ENCODE measurements around the gene AMOT. TPM values are rescaled to one million over a fixed set of nuclear protein-coding genes. Genes with fewer than 3 reads are reported as not detected.
"Not testable (repeated sequence)": the region's sequence is repeated elsewhere in the genome, so short reads cannot be mapped to it uniquely, and the experiment has no call there.

Gene AMOT
- 5.7 TPM for polyA plus RNA-seq (2012; ENCODE audit: missing spikeins)

DNA sequence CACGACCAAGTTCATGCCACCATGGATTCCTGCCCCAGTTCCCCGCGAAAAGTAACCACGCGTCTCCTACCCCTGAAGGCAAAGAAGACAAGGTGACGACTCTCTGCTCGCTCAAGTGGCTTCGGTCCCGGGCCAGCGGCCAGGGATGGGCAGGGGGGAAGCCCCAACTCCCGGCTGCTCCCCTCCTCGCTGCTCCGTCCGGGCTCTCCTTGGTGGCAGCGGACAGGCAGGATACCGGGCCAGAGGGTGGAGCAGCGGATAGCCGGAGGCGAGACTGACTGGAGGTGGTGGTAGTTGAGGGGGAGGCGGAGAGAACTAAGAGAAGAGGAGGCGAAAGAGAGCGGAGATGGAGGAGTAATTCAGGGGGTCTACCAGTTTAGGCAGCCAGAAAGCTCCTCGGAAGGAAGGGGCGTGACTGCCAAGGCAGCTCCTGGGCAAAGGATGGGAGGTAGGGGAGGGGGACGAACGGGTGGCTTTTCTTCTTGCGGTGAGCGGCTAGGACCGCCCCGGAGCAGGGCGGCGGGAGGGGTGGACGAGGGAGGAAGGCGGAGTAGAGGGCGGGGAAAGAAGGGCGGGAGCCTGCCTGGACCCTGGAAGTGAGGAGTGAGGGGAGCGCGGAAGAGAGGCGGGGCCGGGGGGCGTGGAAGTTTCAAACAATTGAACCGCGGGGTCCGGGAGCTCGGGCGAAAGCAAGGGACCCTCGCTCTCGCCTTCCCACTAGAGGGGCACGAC, at the start of gene AMOT:
Gene AMOT, minus strand, starts transcription at position 450 of the 732 bp plus-strand sequence. CDS start 17,705 bp downstream, outside the sequence.
- FAIRE-seq, result no peak
- TF ChIP-seq POLR2AphosphoS5 (IDR thresholded peaks at IDR 0.05; ENCODE audit: low read depth, low read length), result no peak
- no peak for TF ChIP-seq POLR2A (IDR thresholded peaks at IDR 0.05; ENCODE audit: low read depth, low read length)
- no peak for TF ChIP-seq TAF1 (IDR thresholded peaks at IDR 0.05; ENCODE audit: borderline replicate concordance, low read depth, low read length)
- DNase-seq (ENCODE audit: insufficient read length), result peak; percentile 37

DNA sequence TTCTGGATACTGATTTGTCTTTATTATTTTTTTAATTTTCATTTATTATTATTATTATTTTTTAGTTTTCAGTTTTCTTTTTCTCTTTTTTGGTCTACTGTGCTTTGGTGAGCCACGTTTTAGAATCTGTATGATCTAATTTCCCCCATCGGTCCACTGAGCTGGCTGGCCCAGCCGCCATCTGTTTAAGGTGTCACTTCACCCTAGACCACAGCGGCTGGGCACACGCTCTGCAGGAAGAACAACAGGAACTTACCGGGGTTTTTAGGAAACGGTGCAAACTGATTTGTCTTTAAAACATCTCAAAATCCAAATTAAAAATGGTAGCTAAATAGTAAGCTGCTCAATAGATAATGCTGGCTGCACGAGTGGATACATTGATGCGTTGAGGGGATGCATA, 48.8 kb upstream of the AMOT start:
- TF ChIP-seq POLR2AphosphoS5 (IDR thresholded peaks at IDR 0.05; ENCODE audit: low read depth, low read length) (no peak), POLR2A (IDR thresholded peaks at IDR 0.05; ENCODE audit: low read depth, low read length) (no peak), TAF1 (IDR thresholded peaks at IDR 0.05; ENCODE audit: borderline replicate concordance, low read depth, low read length) (no peak)
- no peak for DNase-seq (ENCODE audit: insufficient read length)
- FAIRE-seq, result no peak

DNA sequence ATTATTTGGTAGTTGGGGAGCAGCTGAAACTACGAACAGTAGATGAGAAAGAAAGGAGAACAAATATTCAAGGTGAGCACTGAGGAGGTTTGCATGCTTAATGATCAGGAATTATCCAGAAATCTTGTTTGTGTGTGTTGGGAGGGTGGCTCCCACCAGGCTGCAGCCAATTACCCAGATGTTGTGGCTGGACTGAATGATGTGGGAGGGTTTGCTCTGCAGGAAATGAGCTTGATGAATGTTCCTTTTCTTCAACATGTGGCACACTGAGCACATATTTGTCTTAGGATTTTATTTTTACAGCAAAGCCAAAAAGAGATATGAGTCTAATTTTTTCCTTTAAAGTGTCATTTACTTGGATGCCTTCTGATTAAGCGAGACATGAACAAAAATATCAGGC, 48.3 kb upstream of the AMOT start:
- no peak for TF ChIP-seq POLR2A (IDR thresholded peaks at IDR 0.05; ENCODE audit: low read depth, low read length)
- no peak for TF ChIP-seq TAF1 (IDR thresholded peaks at IDR 0.05; ENCODE audit: borderline replicate concordance, low read depth, low read length)
- TF ChIP-seq POLR2AphosphoS5 (IDR thresholded peaks at IDR 0.05; ENCODE audit: low read depth, low read length), result no peak
- peak; percentile 38 for FAIRE-seq
- no peak for DNase-seq (ENCODE audit: insufficient read length)

GRCh38 chrX:112877771-112878173, 37.1 kb upstream of the AMOT start:
- TF ChIP-seq POLR2AphosphoS5 (IDR thresholded peaks at IDR 0.05; ENCODE audit: low read depth, low read length) (no peak), TAF1 (IDR thresholded peaks at IDR 0.05; ENCODE audit: borderline replicate concordance, low read depth, low read length) (no peak), POLR2A (IDR thresholded peaks at IDR 0.05; ENCODE audit: low read depth, low read length) (no peak)
- no peak for FAIRE-seq
- DNase-seq (ENCODE audit: insufficient read length), result no peak

DNA sequence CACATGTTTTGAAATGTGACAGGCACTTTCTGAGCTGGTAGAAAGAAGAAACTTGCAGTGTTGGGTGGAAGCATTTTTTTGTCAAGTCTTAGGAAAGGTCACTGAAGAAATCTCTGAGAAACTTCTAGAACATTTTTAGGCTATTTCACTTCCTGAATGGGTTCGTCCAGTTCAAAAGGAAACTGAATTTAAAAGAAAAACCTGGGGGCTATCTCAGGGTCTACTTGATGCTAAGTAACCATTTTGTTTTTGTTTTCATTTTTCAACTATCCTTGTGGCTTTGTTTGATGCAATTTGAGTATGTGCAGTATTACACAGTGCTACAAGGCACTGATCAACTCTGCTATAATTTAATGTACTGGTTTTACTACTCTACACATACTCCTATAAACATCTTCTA, 34.0 kb upstream of the AMOT start:
- FAIRE-seq, result no peak
- no peak for TF ChIP-seq TAF1 (IDR thresholded peaks at IDR 0.05; ENCODE audit: borderline replicate concordance, low read depth, low read length)
- no peak for TF ChIP-seq POLR2A (IDR thresholded peaks at IDR 0.05; ENCODE audit: low read depth, low read length)
- TF ChIP-seq POLR2AphosphoS5 (IDR thresholded peaks at IDR 0.05; ENCODE audit: low read depth, low read length), result no peak
- DNase-seq (ENCODE audit: insufficient read length), result no peak

- FAIRE-seq, result no peak
- no peak for TF ChIP-seq POLR2AphosphoS5 (IDR thresholded peaks at IDR 0.05; ENCODE audit: low read depth, low read length)
- no peak for TF ChIP-seq POLR2A (IDR thresholded peaks at IDR 0.05; ENCODE audit: low read depth, low read length)
- no peak for TF ChIP-seq TAF1 (IDR thresholded peaks at IDR 0.05; ENCODE audit: borderline replicate concordance, low read depth, low read length)
- DNase-seq (ENCODE audit: insufficient read length), result no peak
Measured at GRCh38 chrX:112874175-112874574, 33.5 kb upstream of the AMOT start.

GRCh38 chrX:112868586-112868985, 28.0 kb upstream of the AMOT start:
- DNase-seq (ENCODE audit: insufficient read length) (no peak), FAIRE-seq (no peak)
- TF ChIP-seq POLR2A (IDR thresholded peaks at IDR 0.05; ENCODE audit: low read depth, low read length) (no peak), TAF1 (IDR thresholded peaks at IDR 0.05; ENCODE audit: borderline replicate concordance, low read depth, low read length) (no peak), POLR2AphosphoS5 (IDR thresholded peaks at IDR 0.05; ENCODE audit: low read depth, low read length) (no peak)

- no peak for TF ChIP-seq POLR2A (IDR thresholded peaks at IDR 0.05; ENCODE audit: low read depth, low read length)
- no peak for TF ChIP-seq TAF1 (IDR thresholded peaks at IDR 0.05; ENCODE audit: borderline replicate concordance, low read depth, low read length)
- TF ChIP-seq POLR2AphosphoS5 (IDR thresholded peaks at IDR 0.05; ENCODE audit: low read depth, low read length), result no peak
- FAIRE-seq, result no peak
- no peak for DNase-seq (ENCODE audit: insufficient read length)
Measured at GRCh38 chrX:112867570-112867969, 26.9 kb upstream of the AMOT start.

GRCh38 chrX:112866175-112866574, 25.5 kb upstream of the AMOT start:
- FAIRE-seq (no peak), DNase-seq (ENCODE audit: insufficient read length) (no peak)
- TF ChIP-seq TAF1 (IDR thresholded peaks at IDR 0.05; ENCODE audit: borderline replicate concordance, low read depth, low read length) (no peak), POLR2AphosphoS5 (IDR thresholded peaks at IDR 0.05; ENCODE audit: low read depth, low read length) (no peak), POLR2A (IDR thresholded peaks at IDR 0.05; ENCODE audit: low read depth, low read length) (no peak)

DNA sequence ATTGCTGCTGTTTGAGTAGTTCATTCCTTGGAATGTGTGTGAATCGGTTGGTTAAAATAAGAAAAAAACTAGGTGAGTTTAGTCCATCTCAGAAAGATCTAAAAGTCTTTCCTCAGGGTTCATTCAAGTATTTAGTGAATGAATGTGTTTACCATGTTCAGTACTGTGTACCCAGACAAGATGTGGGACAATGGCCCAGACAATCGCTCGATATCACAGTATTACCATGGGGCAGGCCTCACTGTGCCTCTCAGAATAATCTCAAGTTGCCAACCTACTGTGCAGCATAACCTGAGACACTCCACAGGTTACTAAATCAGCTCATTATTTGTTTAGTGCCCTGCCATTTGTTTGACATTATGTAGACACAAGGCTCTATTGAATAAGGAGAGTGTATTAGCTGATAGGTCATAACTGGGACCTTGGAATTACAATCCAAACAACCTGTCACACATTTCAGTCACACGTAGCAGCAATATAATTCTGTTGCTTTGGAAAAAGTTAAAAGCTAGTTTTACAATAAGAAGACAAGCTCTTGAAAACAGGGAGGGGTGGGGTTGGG, 24.9 kb upstream of the AMOT start:
- DNase-seq (ENCODE audit: insufficient read length), result no peak
- no peak for TF ChIP-seq TAF1 (IDR thresholded peaks at IDR 0.05; ENCODE audit: borderline replicate concordance, low read depth, low read length)
- no peak for TF ChIP-seq POLR2A (IDR thresholded peaks at IDR 0.05; ENCODE audit: low read depth, low read length)
- TF ChIP-seq POLR2AphosphoS5 (IDR thresholded peaks at IDR 0.05; ENCODE audit: low read depth, low read length), result no peak
- peak; percentile 38 for FAIRE-seq

- DNase-seq (ENCODE audit: insufficient read length) (no peak), FAIRE-seq (no peak)
Measured at GRCh38 chrX:112863850-112864249, 23.2 kb upstream of the AMOT start.

DNA sequence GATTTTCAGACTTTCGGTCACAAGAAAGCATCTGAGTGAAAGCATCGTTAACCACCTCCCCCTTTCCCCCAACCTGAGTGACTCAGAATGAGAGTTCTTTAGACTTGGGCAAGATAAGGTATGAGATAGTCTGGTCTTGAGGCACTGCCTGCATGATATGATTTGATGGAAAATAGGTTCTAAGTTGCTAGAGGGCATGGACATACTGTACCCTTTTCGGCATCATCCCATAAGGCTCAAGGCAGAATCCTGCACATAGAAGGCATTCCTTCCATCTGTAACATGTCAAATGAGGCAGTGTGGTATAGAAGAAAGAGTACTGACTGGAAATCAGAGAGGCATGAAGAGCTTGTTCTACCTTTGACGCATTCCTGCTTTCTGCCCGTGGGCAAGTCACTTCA, 16.8 kb upstream of the AMOT start:
- no peak for DNase-seq (ENCODE audit: insufficient read length)
- TF ChIP-seq TAF1 (IDR thresholded peaks at IDR 0.05; ENCODE audit: borderline replicate concordance, low read depth, low read length), result no peak
- TF ChIP-seq POLR2AphosphoS5 (IDR thresholded peaks at IDR 0.05; ENCODE audit: low read depth, low read length), result no peak
- no peak for TF ChIP-seq POLR2A (IDR thresholded peaks at IDR 0.05; ENCODE audit: low read depth, low read length)
- no peak for FAIRE-seq

More at GRCh38 chrX:112863850-112864249, 23.2 kb upstream of the AMOT start:
- TF ChIP-seq POLR2AphosphoS5 (IDR thresholded peaks at IDR 0.05; ENCODE audit: low read depth, low read length) (no peak), POLR2A (IDR thresholded peaks at IDR 0.05; ENCODE audit: low read depth, low read length) (no peak), TAF1 (IDR thresholded peaks at IDR 0.05; ENCODE audit: borderline replicate concordance, low read depth, low read length) (no peak)

- FAIRE-seq; DNase-seq (ENCODE audit: insufficient read length): not testable (repeated sequence)
Measured at GRCh38 chrX:112854901-112855300, 14.3 kb upstream of the AMOT start.
